GM10847 (cell line): ENCODE results near the gene WDHD1.

Experiments
- POLR2A ChIP-seq: IDR thresholded peaks from 2 replicates; pipeline ENCODE4 v1.6.1; 2011; ENCODE audit not compliant: insufficient read length; ENCODE audit errors: extremely low read depth

The WDHD1 gene

GRCh38 chr14:54902143-54902520 lies 124.8 kb downstream of the WDHD1 start:
- peak; percentile 39 for TF ChIP-seq POLR2A

GRCh38 chr14:54901380-54902142 lies 125.3 kb downstream of the WDHD1 start:
- TF ChIP-seq POLR2A, result no peak

GRCh38 chr14:54899573-54899972 lies 127.3 kb downstream of the WDHD1 start:
- no peak for TF ChIP-seq POLR2A

GRCh38 chr14:54895683-54896082 lies 131.2 kb downstream of the WDHD1 start:
- no peak for TF ChIP-seq POLR2A

GRCh38 chr14:54894995-54895394 lies 131.9 kb downstream of the WDHD1 start:
- no peak for TF ChIP-seq POLR2A

- no peak for TF ChIP-seq POLR2A
Observed at GRCh38 chr14:54893151-54893760, 133.6 kb downstream of the WDHD1 start.

- no peak for TF ChIP-seq POLR2A
Observed at GRCh38 chr14:54891471-54892245, 135.2 kb downstream of the WDHD1 start.

GRCh38 chr14:54890788-54891187 lies 136.1 kb downstream of the WDHD1 start:
- no peak for TF ChIP-seq POLR2A

GRCh38 chr14:54889919-54890318 lies 137.0 kb downstream of the WDHD1 start:
- no peak for TF ChIP-seq POLR2A
